A673 (cell line): ENCODE measurements around the gene COA1. TPM values are rescaled to one million over a fixed set of nuclear protein-coding genes. Genes with fewer than 3 reads are reported as not detected.

Experiments used
- BruUV-seq: library from RNA; stranded (reverse); fragments of 400-500 nt; replicated peaks from 2 replicates; lab custom pipeline; 2021; lab: Mats Ljungman, UMichigan
- CTCF ChIA-PET: fragments of 300-600 bp; sonication (Branson Sonifier 250); formaldehyde crosslinking; loops from one replicate; lab custom pipeline; 2022; ENCODE audit warnings: antibody characterized with exemption; lab: Charles Lee
- POLR2A ChIA-PET: fragments of 300-600 bp; sonication (Branson Sonifier 250); formaldehyde crosslinking; loops from one replicate; lab custom pipeline; 2022; ENCODE audit warnings: antibody characterized with exemption; ENCODE audit not compliant: low non-redundant PET; lab: Charles Lee
- DNase-seq: peaks from one replicate; pipeline ENCODE4 v3.0.0-alpha.2; 2015; ENCODE audit warnings: low spot score
- H3K27ac ChIP-seq: fragments of 200-600 bp; sonication (generic); 2 replicates; pipeline ENCODE4 v1.5.1; 2016; ENCODE audit warnings: mixed run types, low read depth, mild to moderate bottlenecking, mixed read lengths, antibody characterized with exemption, low read length; ENCODE audit not compliant: poor library complexity, severe bottlenecking
- H3K27me3 ChIP-seq: fragments of 200-600 bp; sonication (generic); replicated peaks from 2 replicates; pipeline ENCODE4 v1.6.1; 2017; ENCODE audit warnings: mixed run types, low read depth, mild to moderate bottlenecking, mixed read lengths, antibody characterized with exemption, low read length; ENCODE audit not compliant: insufficient read depth, poor library complexity
- H3K36me3 ChIP-seq: fragments of 200-600 bp; sonication (generic); 2 replicates; pipeline ENCODE4 v1.6.1; 2016; ENCODE audit warnings: mixed run types, mild to moderate bottlenecking, mixed read lengths, antibody characterized with exemption, low read length; ENCODE audit not compliant: insufficient read depth, poor library complexity, severe bottlenecking
- H3K4me1 ChIP-seq: fragments of 200-600 bp; sonication (generic); 2 replicates; pipeline ENCODE4 v1.6.1; 2017; ENCODE audit warnings: mixed run types, mild to moderate bottlenecking, mixed read lengths, antibody characterized with exemption, low read length; ENCODE audit not compliant: insufficient read depth, poor library complexity, severe bottlenecking
- H3K4me3 ChIP-seq: fragments of 200-600 bp; sonication (generic); 2 replicates; pipeline ENCODE4 v1.5.1; 2016; ENCODE audit warnings: low read depth, mixed run types, mild to moderate bottlenecking, mixed read lengths, low read length; ENCODE audit not compliant: poor library complexity, severe bottlenecking
- H3K9me3 ChIP-seq: fragments of 200-600 bp; sonication (generic); 2 replicates; pipeline ENCODE4 v1.6.1; 2016; ENCODE audit warnings: mixed run types, low read depth, mild to moderate bottlenecking, mixed read lengths, antibody characterized with exemption, low read length; ENCODE audit not compliant: poor library complexity, severe bottlenecking
- CTCF ChIP-seq: fragments of 300-800, 200-600 bp; sonication (generic); conservative IDR thresholded peaks from 2 replicates; pipeline ENCODE4 v1.5.1; 2017; ENCODE audit warnings: low read depth, mild to moderate bottlenecking, antibody characterized with exemption, low read length, moderate library complexity, mixed read lengths
- EZH2 ChIP-seq: fragments of 200-600 bp; sonication (generic); IDR thresholded peaks from 2 replicates; pipeline ENCODE4 v1.6.1; 2017; ENCODE audit warnings: borderline replicate concordance, low read depth, mild to moderate bottlenecking, mixed read lengths, antibody characterized with exemption, low read length; ENCODE audit not compliant: poor library complexity, severe bottlenecking
- intact Hi-C: fragments of 100-400 bp; cut with micrococcal nuclease; formaldehyde crosslinking; loops from one replicate; pipeline ENCODE4 v1.10.0; 2022; ENCODE audit not compliant: unreplicated experiment
- total RNA-seq: library from RNA; stranded (reverse); gene quantifications from 2 replicates; pipeline ENCODE4 v1.2.3, GENCODE V29; 2021

COA1 gene
- total RNA-seq, 1 experiment from 2014 or later: 105 TPM

- ChIA-PET CTCF (no interaction called here), POLR2A (no interaction called here)
- Histone ChIP-seq H3K27ac (no peak overlapping the region), H3K36me3 (no peaks in the 10 kb centered on the region), H3K9me3 (peaks cover 11% of the 10 kb centered on the region), H3K4me3 (no peak overlapping the region), H3K27me3 (no peaks in the 10 kb centered on the region), H3K4me1 (no peaks in the 10 kb centered on the region)
- DNase-seq: no peak
- TF ChIP-seq EZH2 (no peak), CTCF (no peak)
- no TSS peak for BruUV-seq
- intact Hi-C loops: no loop called here
Observed at GRCh38 chr7:43671521-43671920, 57.8 kb downstream of the COA1 start.

GRCh38 chr7:43669286-43670081, 59.8 kb downstream of the COA1 start:
- ChIA-PET POLR2A (no interaction called here), CTCF (no interaction called here)
- intact Hi-C loops: no loop called here
- DNase-seq: no peak
- Histone ChIP-seq H3K9me3 (peaks cover 11% of the 10 kb centered on the region), H3K27ac (no peak overlapping the region), H3K27me3 (no peaks in the 10 kb centered on the region), H3K4me1 (no peaks in the 10 kb centered on the region), H3K4me3 (no peak overlapping the region), H3K36me3 (no peaks in the 10 kb centered on the region)
- no peak for TF ChIP-seq CTCF
- TF ChIP-seq EZH2: no peak
- no TSS peak for BruUV-seq

DNA sequence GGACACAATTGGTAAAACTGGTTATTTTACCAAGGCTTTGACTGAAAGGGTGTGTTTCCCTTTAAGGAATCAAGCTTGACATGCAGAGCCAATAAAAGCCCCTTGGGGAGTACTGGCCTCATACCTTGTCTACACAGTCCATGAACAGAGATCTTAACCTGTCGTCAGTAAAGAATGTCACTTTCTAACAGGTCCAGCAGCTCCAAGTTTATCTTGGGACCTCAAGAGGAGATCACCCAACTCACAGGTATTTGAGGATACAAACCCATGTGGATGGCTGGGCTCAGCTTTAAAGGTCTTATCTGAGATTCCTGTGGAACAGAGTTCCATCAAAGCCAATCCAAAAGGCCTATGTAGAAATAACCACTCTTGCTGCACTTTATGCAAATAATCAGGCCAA, 61.3 kb downstream of the COA1 start:
- intact Hi-C loops: no loop called here
- BruUV-seq: no TSS peak
- no peaks in the 10 kb centered on the region for H3K36me3 ChIP-seq
- POLR2A ChIA-PET: no interaction called here
- no peak for TF ChIP-seq EZH2
- no peak for TF ChIP-seq CTCF
- no peaks in the 10 kb centered on the region for H3K27me3 ChIP-seq
- H3K9me3 ChIP-seq: peaks cover 11% of the 10 kb centered on the region
- no peak overlapping the region for H3K27ac ChIP-seq
- CTCF ChIA-PET: no interaction called here
- DNase-seq: no peak
- no peak overlapping the region for H3K4me3 ChIP-seq
- no peaks in the 10 kb centered on the region for H3K4me1 ChIP-seq
